Memory B cell (primary cell): Measurements from ENCODE around the gene SLC29A2.

Experiments used
- ATAC-seq: fragments of 150-1000 bp; cut with Tn5 transposase; 2 replicates; pipeline ENCODE4 v1.10.0; 2021; ENCODE audit warnings: low read depth, mild to moderate bottlenecking, moderate library complexity
- DNase-seq, 2 donors: peaks; one replicate each; pipeline ENCODE4 v3.0.0; 2022; ENCODE audit warnings: low spot score in 2 of 2
- H3K27ac Mint-ChIP-seq: one replicate; pipeline ENCODE4 v1.8.0; 2022; ENCODE audit warnings: mild to moderate bottlenecking, moderate library complexity, mixed read lengths
- H3K27me3 Mint-ChIP-seq: one replicate; pipeline ENCODE4 v1.8.0; 2022; ENCODE audit warnings: mixed read lengths
- H3K36me3 Mint-ChIP-seq: one replicate; pipeline ENCODE4 v1.8.0; 2022; ENCODE audit warnings: mild to moderate bottlenecking, mixed read lengths
- H3K4me1 Mint-ChIP-seq: one replicate; pipeline ENCODE4 v1.8.0; 2022; ENCODE audit warnings: mixed read lengths
- H3K4me3 Mint-ChIP-seq: one replicate; pipeline ENCODE4 v1.8.0; 2022; ENCODE audit warnings: mild to moderate bottlenecking, moderate library complexity, mixed read lengths
- H3K9me3 Mint-ChIP-seq: one replicate; pipeline ENCODE4 v1.8.0; 2022; ENCODE audit warnings: mixed read lengths

SLC29A2 gene

DNA sequence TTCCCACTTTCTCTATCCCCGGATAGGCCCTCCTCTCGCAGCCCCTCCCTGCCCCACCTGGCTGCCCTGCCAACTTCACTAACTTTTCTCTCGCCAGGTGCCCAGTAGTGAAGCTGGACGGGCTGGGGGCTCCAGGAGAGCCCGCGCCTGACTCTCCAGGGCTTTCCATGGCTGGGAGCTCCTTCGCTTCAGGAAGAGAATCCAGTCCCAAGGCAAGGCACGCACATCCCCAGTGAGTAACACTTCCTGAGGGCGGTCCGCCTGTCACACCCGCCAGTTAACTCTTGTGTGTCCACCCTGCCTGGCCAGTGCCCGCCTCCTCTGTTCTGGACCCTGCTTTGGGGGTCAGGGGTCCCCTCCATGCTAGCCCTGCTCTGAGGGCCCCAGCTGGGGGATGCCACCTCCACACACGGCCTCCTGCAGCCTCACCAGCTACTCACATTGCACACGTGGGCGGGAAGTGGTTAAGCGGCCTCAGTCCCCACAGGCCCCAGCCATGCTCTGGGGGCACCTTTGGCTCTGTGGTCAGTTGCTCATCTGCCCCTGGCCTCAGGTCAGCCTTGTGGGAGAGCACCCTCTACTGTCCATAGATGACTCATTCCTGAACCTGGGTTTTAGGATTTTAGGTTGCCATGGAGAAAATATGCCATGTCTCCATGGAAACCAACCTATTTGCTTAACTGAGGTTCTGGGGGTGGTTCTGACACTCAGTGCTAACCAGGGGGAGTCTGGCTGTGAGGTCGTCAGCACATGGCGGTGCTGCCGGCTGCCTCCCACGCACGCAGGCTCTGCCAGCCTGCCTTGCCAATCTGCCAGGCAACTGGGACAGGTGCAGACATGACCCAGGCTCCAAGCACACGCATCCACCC lies 35.1 kb downstream of the SLC29A2 start, which contains the start of gene RIN1:
TSS of gene RIN1 (minus strand) at position 201 of the 869 bp plus-strand sequence. CDS start at position 169, 32 bp downstream.
- H3K27me3 Mint-ChIP-seq: peaks cover 4% of the 10 kb centered on the region
- ATAC-seq: peak; percentile 76
- peaks cover 22% of the 10 kb centered on the region for H3K4me1 Mint-ChIP-seq
- H3K4me3 Mint-ChIP-seq: peak within 1 kb of the TSS; percentile 86
- no peak within 1 kb of the TSS for H3K27ac Mint-ChIP-seq
- H3K36me3 Mint-ChIP-seq: peaks cover 15% of the 10 kb centered on the region
- H3K9me3 Mint-ChIP-seq: no peaks in the 10 kb centered on the region
- no peak for DNase-seq

DNA sequence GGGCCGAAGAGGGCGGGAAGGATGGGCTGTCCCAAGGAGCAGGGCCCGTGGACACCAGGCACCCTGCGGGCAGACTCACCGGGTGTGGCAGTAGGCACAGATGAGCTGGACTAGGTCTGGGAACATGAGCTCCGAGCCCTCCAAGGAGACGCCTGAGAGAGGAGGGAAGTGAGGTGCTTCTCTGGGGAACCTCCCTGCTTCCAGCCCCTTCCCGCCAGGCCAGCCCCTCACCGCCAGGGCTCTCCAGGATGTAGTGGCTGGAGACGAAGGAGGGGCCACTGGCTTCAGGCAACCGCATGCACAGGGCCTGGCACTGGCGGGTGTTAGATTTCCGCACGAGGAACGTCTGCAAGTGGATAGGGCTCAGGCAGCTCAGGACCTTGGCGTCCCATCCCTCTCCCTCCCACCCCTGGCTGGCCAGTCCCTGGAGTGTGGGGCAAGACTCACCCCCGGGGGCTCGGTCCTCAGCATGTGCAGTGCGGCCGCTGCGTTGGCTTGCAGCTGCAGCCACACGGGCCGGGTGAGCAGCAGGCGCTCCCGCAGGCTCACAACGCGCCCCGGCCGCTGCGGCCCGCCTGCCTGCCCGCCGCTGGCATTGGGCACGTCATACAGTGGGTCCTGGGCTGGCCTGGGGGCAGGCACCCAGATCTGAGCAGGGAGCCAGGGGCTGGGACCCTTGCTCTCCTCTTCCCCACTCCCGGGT lies 35.9 kb downstream of the SLC29A2 start:
- peak; percentile 29 for ATAC-seq
- H3K4me1 Mint-ChIP-seq: peaks cover 20% of the 10 kb centered on the region
- H3K4me3 Mint-ChIP-seq: peak overlapping the region; percentile 86
- no peaks in the 10 kb centered on the region for H3K9me3 Mint-ChIP-seq
- H3K27me3 Mint-ChIP-seq: peaks cover 4% of the 10 kb centered on the region
- no peak overlapping the region for H3K27ac Mint-ChIP-seq
- DNase-seq: no peak
- peaks cover 12% of the 10 kb centered on the region for H3K36me3 Mint-ChIP-seq

DNA sequence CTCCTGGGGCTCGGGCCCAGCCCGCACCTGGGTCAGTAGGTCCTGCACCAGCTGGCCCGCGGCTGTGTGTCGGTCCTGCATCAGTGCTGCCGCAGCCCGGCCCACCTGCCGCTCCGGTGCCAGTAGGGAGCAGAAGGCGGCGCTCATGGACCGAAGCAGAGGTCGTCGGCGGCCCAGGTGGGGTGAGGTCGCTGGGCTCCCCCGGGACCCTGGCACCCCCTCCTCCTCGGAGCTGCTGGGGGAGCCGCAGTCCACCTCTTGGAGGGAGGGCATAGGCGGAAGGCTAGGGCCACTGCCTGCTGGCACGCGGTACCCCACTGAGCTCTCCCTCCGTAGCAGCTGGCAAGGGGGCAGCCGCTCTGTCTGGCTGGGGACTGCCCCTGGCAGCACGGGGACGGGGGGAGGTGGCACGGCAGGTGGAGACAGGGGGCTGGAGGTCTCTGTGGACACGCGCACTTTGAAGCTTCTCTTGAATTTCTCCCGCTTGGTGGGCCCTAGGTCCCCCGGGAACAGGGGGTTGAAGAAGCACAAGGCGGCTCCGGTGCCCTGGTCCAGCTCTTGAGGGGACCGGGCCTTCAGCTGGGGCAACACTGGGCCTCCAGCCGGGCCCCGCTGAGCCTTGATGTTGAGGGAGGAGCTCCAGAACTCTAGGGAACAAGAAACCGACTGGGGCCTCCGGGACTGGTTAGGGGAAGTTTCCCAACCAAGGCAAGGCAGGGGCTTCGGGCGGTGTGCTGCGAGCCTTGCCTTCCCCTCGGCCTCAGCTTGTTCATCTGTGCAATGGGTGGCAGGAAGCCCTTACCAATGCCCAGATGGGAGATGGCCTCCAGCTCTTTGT lies 36.7 kb downstream of the SLC29A2 start:
- Mint-ChIP-seq H3K27me3 (peaks cover 6% of the 10 kb centered on the region), H3K4me1 (peaks cover 20% of the 10 kb centered on the region), H3K36me3 (peaks cover 12% of the 10 kb centered on the region), H3K4me3 (peak overlapping the region; percentile 70), H3K9me3 (no peaks in the 10 kb centered on the region), H3K27ac (no peak overlapping the region)
- ATAC-seq (no peak), DNase-seq (no peak)

DNA sequence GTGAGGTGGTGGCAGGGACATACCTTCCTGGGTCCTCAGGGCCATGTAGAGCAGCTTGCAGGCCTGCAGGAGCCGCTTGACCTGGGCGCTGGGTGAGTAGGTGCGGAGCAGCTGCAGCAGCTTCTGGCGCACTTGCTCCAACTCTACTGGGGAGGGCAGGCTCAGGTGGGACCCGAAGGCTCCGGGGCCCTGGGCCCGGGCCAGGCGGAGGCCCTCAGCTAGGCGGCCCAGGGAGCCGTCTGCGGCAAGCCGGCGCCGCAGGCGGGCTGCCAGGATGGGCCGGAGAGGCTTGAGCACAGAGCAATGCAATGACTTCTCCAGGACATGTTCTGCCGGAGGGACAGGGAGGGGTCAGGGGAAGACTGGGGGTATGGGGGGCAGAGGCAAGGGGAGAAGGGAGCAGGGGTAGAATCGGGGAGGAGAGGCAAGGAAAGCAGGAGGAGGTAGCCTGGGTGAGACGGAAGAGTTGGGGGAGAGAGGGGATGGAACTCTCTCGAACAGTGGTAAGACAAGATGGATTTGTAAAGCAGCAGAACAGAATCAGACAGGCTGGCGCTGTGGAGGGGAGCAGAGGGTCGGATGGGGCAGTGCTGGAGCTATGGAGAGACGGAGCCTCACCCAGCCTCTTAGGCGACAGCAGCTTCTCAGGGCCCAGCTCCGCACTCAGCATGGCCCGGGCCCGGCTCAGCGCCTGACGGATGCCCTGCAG lies 37.5 kb downstream of the SLC29A2 start:
- peaks cover 6% of the 10 kb centered on the region for H3K27me3 Mint-ChIP-seq
- no peaks in the 10 kb centered on the region for H3K9me3 Mint-ChIP-seq
- H3K36me3 Mint-ChIP-seq: peaks cover 9% of the 10 kb centered on the region
- DNase-seq (no peak), ATAC-seq (no peak)
- no peak overlapping the region for H3K27ac Mint-ChIP-seq
- H3K4me1 Mint-ChIP-seq: peaks cover 20% of the 10 kb centered on the region
- no peak overlapping the region for H3K4me3 Mint-ChIP-seq

DNA sequence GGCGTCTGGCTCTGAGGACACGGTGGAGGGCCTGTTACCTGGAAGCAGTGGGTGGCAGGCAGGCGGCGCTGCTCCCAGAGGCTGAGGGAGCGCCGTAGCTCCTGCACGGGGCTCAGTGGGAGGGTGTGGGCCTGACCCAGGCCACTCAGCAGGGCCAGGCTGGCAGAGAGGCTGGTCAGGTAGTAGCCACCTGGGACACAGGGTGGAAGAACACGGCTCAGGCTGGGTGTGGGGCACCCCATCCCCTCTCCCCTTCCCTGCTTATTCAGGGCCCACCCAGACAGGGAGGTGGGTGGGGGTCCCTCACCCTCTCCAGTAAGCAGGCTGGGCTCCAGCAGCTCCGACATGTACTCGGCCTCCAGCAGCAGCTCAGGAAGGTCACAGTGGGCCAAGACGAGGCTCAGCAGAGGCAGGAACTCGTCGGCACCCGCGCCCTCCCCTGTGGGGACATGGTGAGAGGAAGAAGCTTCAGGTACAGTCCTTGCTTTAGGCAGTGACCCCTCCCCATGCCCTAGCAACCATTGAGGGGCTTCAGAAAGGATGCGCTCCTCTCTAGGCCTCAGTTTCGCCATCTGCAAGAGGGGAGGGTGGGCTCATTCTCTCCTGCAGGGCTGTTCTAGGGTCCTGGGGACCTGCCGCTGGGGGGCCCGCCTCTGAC lies 38.2 kb downstream of the SLC29A2 start:
- peaks cover 6% of the 10 kb centered on the region for H3K27me3 Mint-ChIP-seq
- ATAC-seq: no peak
- DNase-seq: no peak
- H3K36me3 Mint-ChIP-seq: peaks cover 4% of the 10 kb centered on the region
- H3K9me3 Mint-ChIP-seq: no peaks in the 10 kb centered on the region
- peaks cover 24% of the 10 kb centered on the region for H3K4me1 Mint-ChIP-seq
- no peak overlapping the region for H3K27ac Mint-ChIP-seq
- H3K4me3 Mint-ChIP-seq: no peak overlapping the region

DNA sequence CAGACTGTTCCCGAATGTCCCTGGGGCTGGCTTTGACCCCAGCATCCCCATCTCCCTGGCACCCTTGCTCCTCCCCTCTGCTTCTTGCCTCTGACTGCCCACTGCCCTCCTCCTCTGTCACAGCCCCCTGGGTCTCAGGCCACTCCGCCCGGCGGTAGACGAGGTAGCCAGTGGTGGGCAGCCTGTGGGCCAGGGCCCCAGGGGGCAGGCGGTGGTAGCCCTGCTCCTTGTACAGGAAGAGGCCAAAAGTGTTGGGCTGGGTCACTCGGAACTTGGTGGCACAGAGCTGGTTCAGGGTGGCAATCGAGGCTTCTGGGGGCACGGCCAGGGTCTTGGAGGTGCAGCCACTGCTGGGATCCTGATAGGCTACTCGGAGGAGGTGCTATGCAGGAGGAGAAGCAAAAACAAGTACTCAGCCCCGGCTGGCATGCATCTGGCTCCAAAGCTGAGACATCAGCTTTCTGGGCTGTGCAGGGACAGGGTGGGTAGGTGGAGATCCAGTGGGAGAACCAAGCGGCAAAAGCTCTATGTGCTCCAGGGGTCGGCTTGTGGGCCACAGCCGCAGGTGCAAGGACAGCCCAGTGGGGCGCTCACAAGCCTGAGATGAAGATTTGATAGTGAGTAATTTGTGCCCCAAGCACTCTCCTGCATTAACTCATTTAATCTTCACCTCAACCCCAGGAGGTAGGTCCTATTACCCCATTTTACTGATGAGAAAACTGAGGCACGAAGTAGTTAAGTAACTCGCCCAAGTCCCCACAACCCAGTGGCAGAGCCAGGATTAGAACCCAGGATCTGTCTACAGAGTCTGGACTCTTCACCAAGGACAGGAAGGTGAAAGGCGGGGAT lies 39.0 kb downstream of the SLC29A2 start:
- H3K36me3 Mint-ChIP-seq: peaks cover 4% of the 10 kb centered on the region
- H3K27ac Mint-ChIP-seq: no peak overlapping the region
- peaks cover 27% of the 10 kb centered on the region for H3K4me1 Mint-ChIP-seq
- no peak for DNase-seq
- no peaks in the 10 kb centered on the region for H3K9me3 Mint-ChIP-seq
- H3K27me3 Mint-ChIP-seq: peaks cover 6% of the 10 kb centered on the region
- no peak overlapping the region for H3K4me3 Mint-ChIP-seq
- ATAC-seq: no peak

DNA sequence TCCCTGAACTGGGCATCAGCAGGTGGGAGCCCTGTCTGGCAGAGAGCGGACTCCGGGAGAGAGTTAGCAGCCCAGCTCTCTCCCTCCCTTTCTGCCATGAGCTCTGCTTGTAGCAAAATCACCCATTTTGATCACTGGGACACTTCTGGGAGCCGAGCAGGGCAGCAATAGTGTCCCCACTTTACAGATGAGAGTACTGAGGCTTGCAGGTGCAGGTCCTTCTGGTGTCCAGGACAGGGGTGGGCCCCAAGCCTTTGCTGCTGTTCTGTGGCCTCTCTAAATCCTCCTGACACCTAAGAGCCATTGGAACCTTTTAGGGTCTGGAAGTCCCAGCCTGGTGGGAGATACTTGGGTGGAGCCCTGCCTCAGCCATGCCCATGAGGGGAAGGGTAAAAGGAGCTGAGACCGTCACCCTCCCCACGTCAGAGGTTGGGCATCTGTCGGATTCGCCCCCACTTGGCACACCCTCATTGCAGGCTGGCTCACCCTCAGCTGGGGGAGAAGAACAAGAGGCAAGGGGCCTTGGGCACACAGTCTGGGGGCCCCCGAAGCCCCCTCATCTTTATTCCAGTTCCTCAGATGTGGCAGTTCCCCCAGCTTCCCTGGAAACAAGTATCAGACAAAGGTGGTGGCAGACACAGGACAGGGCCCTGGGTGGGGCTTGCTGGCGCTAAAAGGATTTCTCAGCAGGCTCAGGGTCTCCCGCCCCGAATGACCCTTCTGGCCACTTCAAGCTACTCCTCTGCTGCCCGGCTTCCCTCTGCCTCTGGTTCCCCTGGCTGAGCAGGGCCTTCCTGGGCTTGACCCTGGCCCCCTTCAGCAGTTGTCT lies 39.8 kb downstream of the SLC29A2 start:
- Mint-ChIP-seq H3K27ac (no peak overlapping the region), H3K9me3 (no peaks in the 10 kb centered on the region), H3K4me1 (peaks cover 24% of the 10 kb centered on the region), H3K36me3 (peaks cover 1% of the 10 kb centered on the region), H3K4me3 (no peak overlapping the region), H3K27me3 (peaks cover 8% of the 10 kb centered on the region)
- no peak for DNase-seq
- ATAC-seq: no peak

DNA sequence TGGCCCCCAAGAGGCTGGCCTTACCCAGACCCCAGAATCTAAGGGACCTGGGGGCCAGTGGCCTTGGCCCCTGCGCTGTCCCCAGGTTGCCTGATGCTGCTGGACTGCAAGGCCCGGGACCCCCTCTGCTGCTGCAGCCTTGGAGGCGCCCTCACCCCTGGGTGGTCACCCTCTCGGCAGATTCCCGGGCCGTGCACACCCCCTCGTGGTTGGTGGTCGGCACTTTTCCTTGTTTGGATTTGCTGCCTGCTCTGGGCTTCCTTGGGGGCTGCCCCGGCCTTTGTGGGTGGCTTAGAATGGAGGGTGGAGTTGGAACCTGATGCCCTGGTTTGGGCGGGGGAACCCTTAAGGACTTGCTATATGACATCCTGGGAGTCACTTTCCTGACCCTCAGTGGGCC lies 40.6 kb downstream of the SLC29A2 start:
- Mint-ChIP-seq H3K36me3 (peaks cover 1% of the 10 kb centered on the region), H3K27ac (no peak overlapping the region), H3K27me3 (peaks cover 8% of the 10 kb centered on the region), H3K4me1 (peaks cover 18% of the 10 kb centered on the region), H3K9me3 (no peaks in the 10 kb centered on the region), H3K4me3 (no peak overlapping the region)
- no peak for ATAC-seq
- no peak for DNase-seq

DNA sequence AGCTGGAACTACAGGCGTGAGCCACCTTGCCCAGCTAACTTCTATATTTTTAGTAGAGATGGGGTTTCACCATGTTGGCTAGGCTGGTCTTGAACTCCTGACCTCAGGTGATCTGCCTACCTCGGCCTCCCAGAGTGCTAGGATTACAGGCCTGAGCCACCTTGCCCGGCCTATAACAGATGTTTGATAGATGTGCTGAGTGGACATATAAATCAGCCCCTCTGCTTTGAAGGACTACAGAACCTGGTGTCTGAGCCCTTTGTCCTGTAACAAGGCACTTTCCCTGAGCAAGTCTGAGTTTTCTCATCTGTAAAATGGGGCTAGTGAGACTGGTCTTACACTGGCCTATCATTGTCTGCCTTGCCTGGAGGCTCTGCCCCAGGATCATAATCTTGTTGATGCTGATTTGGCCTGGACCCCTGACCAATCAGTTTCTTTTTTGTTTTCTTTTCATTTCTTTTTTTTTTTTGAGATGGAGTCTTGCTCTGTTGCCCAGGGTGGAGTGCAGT lies 42.3 kb downstream of the SLC29A2 start:
- Mint-ChIP-seq H3K27me3 (peaks cover 5% of the 10 kb centered on the region), H3K4me3 (no peak overlapping the region), H3K4me1 (peaks cover 14% of the 10 kb centered on the region), H3K36me3 (peaks cover 1% of the 10 kb centered on the region), H3K9me3 (no peaks in the 10 kb centered on the region), H3K27ac (no peak overlapping the region)
- ATAC-seq (no peak), DNase-seq (no peak)

DNA sequence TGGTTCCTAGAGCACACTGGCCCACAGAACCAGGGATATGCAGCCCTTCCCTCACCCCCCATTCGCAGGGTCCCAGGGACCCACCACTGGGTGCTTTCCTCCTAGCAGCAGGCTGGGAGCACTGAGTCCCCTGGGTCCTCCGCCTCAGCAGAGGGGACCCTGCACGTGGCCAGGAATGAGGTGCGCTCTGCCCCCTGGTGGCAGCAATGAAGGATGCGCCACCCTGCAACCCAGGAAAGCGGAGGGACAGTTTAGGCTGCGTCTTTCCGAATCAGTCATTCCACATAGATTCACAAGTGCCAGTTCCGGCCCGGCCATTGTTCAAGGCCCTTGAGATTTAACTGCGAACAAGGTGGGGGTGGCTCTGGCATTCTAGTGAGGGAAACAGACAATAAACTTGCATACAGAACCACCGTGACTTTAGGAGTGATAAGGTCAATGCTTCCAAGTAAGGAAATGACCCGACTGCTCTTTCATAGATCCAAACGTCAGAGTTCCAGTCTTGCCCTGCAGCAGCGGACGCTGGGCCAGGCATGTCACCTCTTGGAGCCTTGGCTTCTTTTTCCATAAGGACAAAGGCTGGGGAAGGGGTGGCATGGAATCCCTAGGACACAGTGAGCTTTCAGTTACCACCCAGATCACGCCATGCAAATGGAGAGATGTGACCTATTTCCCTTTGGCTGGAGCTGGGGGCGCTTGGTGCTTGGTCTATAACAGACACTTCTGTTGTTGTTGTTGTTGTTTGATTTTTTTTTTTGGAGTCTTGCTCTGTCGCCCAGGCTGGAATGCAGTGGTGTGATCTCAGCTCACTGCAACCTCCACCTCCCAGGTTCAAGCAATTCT lies 43.0 kb downstream of the SLC29A2 start:
- H3K27ac Mint-ChIP-seq: no peak overlapping the region
- H3K36me3 Mint-ChIP-seq: no peaks in the 10 kb centered on the region
- peaks cover 4% of the 10 kb centered on the region for H3K27me3 Mint-ChIP-seq
- no peaks in the 10 kb centered on the region for H3K9me3 Mint-ChIP-seq
- peak; percentile 81 to 83 for DNase-seq
- peak; percentile 99 for ATAC-seq
- H3K4me1 Mint-ChIP-seq: peaks cover 17% of the 10 kb centered on the region
- peak overlapping the region; percentile 53 for H3K4me3 Mint-ChIP-seq

DNA sequence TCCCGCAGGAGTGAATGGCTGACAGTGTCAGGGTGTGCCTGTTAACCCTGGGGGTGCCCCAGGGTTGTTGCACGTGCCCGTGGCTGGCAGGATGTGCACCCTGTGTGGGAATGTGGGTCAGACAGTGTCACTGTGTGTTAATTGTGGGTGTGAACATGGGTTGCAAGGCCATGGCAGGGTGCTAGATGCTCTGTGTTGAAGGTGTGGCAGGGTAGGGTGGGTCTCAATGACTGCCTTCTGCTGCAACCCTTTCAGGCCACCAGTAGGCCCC lies 43.6 kb downstream of the SLC29A2 start:
- Mint-ChIP-seq H3K4me3 (no peak overlapping the region), H3K27ac (no peak overlapping the region), H3K4me1 (peaks cover 20% of the 10 kb centered on the region), H3K36me3 (no peaks in the 10 kb centered on the region), H3K9me3 (no peaks in the 10 kb centered on the region), H3K27me3 (peaks cover 4% of the 10 kb centered on the region)
- ATAC-seq (no peak), DNase-seq (no peak)
